Smooth muscle cell (in vitro differentiated cells): ENCODE measurements around the gene DUSP3. TPM values are rescaled to one million over a fixed set of nuclear protein-coding genes. Genes with fewer than 3 reads are reported as not detected.

Experiments used
- DNase-seq: peaks from one replicate; lab custom pipeline; 2025; ENCODE audit not compliant: unreplicated experiment; lab: John Stamatoyannopoulos, UW
- H2AFZ ChIP-seq: fragments of 200-600 bp; sonication (generic); 2 replicates; pipeline ENCODE4 v1.6.0; 2016; ENCODE audit warnings: antibody characterized with exemption, low read depth, mild to moderate bottlenecking
- H3F3A ChIP-seq: fragments of 200-600 bp; sonication (generic); 2 replicates; pipeline ENCODE4 v1.6.0; 2017; ENCODE audit warnings: antibody characterized with exemption, low read depth
- H3K27ac ChIP-seq: fragments of 200-600 bp; sonication (generic); 2 replicates; pipeline ENCODE4 v1.5.1; 2016; ENCODE audit warnings: low read depth, mild to moderate bottlenecking
- H3K27me3 ChIP-seq: fragments of 200-600 bp; sonication (generic); 2 replicates; pipeline ENCODE4 v1.6.1; 2016; ENCODE audit warnings: low read depth, mild to moderate bottlenecking
- H3K36me3 ChIP-seq: fragments of 200-600 bp; sonication (generic); 2 replicates; pipeline ENCODE4 v1.5.1; 2016; ENCODE audit warnings: low read depth
- H3K4me1 ChIP-seq: fragments of 200-600 bp; sonication (generic); 2 replicates; pipeline ENCODE4 v1.5.1; 2016; ENCODE audit warnings: low read depth
- H3K4me2 ChIP-seq: fragments of 200-600 bp; sonication (generic); 2 replicates; pipeline ENCODE4 v1.6.0; 2016; ENCODE audit warnings: mild to moderate bottlenecking
- H3K4me3 ChIP-seq: fragments of 200-600 bp; sonication (generic); 2 replicates; pipeline ENCODE4 v1.5.1; 2016; ENCODE audit warnings: mild to moderate bottlenecking
- H3K79me2 ChIP-seq: fragments of 200-600 bp; sonication (generic); 2 replicates; pipeline ENCODE4 v1.6.0; 2016; ENCODE audit warnings: low read depth, mild to moderate bottlenecking
- H3K9ac ChIP-seq: fragments of 200-600 bp; sonication (generic); 2 replicates; pipeline ENCODE4 v1.6.0; 2016; ENCODE audit warnings: low read depth
- H3K9me3 ChIP-seq: fragments of 200-600 bp; sonication (generic); replicated peaks from 2 replicates; pipeline ENCODE4 v1.5.1; 2016; ENCODE audit warnings: low read depth
- H4K20me1 ChIP-seq: fragments of 200-600 bp; sonication (generic); 2 replicates; pipeline ENCODE4 v1.6.0; 2016; ENCODE audit warnings: low read depth
- CTCF ChIP-seq: fragments of 200-600 bp; sonication (generic); IDR thresholded peaks from 2 replicates; pipeline ENCODE4 v1.5.1; 2017; ENCODE audit warnings: borderline replicate concordance, mild to moderate bottlenecking, antibody characterized with exemption; ENCODE audit not compliant: insufficient read depth, poor library complexity, severe bottlenecking
- WGBS: methylation state at CpG from one replicate; pipeline ENCODE4 v1.1.7; 2016; ENCODE audit warnings: low lambda C conversion rate; 5-methylcytosine and 5-hydroxymethylcytosine counted together
- polyA plus RNA-seq: library from polyadenylated mRNA; unstranded; fragments of >200 nt; fragmentation: Nextera tagmentation; extraction: Ambion mirVana; gene quantifications from 2 replicates; pipeline ENCODE4 v1.2.1, GENCODE V29; 2016
- total RNA-seq: library from RNA; depleted of rRNA; stranded (reverse); fragments of >200 nt; gene quantifications from 2 replicates; pipeline ENCODE4 v1.2.3, GENCODE V29; 2014

DUSP3 gene
- total and polyA plus RNA-seq, 2 experiments from 2014 or later, result 25.6 to 34.4 TPM

GRCh38 chr17:43770957-43771356 is 7.8 kb downstream of the DUSP3 start:
- H3K4me3 ChIP-seq, result no peak overlapping the region
- no peaks in the 10 kb centered on the region for H3K9me3 ChIP-seq
- no peaks in the 10 kb centered on the region for H3K4me1 ChIP-seq
- H3K4me2 ChIP-seq, result no peak overlapping the region
- no peaks in the 10 kb centered on the region for H3K27me3 ChIP-seq
- no peaks in the 10 kb centered on the region for H3K36me3 ChIP-seq
- H3F3A ChIP-seq, result no peaks in the 10 kb centered on the region
- no peak overlapping the region for H3K27ac ChIP-seq
- WGBS, result 97% methylated on average over 2 of the region's 2 CpGs
- H4K20me1 ChIP-seq, result peaks cover 22% of the 10 kb centered on the region
- H3K9ac ChIP-seq, result no peak overlapping the region
- TF ChIP-seq CTCF, result no peak
- DNase-seq, result no peak
- H3K79me2 ChIP-seq, result peaks cover 5% of the 10 kb centered on the region
- no peak overlapping the region for H2AFZ ChIP-seq

- H2AFZ ChIP-seq, result no peak overlapping the region
- H3K27ac ChIP-seq, result no peak overlapping the region
- no peak overlapping the region for H3K4me2 ChIP-seq
- TF ChIP-seq CTCF, result no peak
- H3K4me3 ChIP-seq, result no peak overlapping the region
- 98% methylated on average over 11 of the region's 11 CpGs for WGBS
- H3K9ac ChIP-seq, result no peak overlapping the region
- no peak for DNase-seq
- H3K27me3 ChIP-seq, result no peaks in the 10 kb centered on the region
- H3K4me1 ChIP-seq, result no peaks in the 10 kb centered on the region
- no peaks in the 10 kb centered on the region for H3F3A ChIP-seq
- no peaks in the 10 kb centered on the region for H3K79me2 ChIP-seq
- no peaks in the 10 kb centered on the region for H3K9me3 ChIP-seq
- H4K20me1 ChIP-seq, result peaks cover 17% of the 10 kb centered on the region
- no peaks in the 10 kb centered on the region for H3K36me3 ChIP-seq
Observed at GRCh38 chr17:43769859-43770258, 8.9 kb downstream of the DUSP3 start.

- Histone ChIP-seq H3K4me3 (no peak overlapping the region), H3F3A (no peaks in the 10 kb centered on the region), H4K20me1 (peaks cover 14% of the 10 kb centered on the region), H3K4me2 (no peak overlapping the region), H3K36me3 (no peaks in the 10 kb centered on the region), H3K4me1 (no peaks in the 10 kb centered on the region), H2AFZ (no peak overlapping the region), H3K9ac (no peak overlapping the region), H3K27ac (no peak overlapping the region), H3K27me3 (no peaks in the 10 kb centered on the region), H3K79me2 (no peaks in the 10 kb centered on the region), H3K9me3 (no peaks in the 10 kb centered on the region)
- TF ChIP-seq CTCF, result no peak
- DNase-seq, result no peak
- 97% methylated on average over 16 of the region's 16 CpGs for WGBS
Observed at GRCh38 chr17:43769426-43769825, 9.4 kb downstream of the DUSP3 start.

- Histone ChIP-seq H3K27ac (no peak overlapping the region), H3F3A (no peaks in the 10 kb centered on the region), H3K27me3 (no peaks in the 10 kb centered on the region), H4K20me1 (peaks cover 14% of the 10 kb centered on the region), H3K4me1 (no peaks in the 10 kb centered on the region), H2AFZ (no peak overlapping the region), H3K4me3 (no peak overlapping the region), H3K9ac (no peak overlapping the region), H3K9me3 (no peaks in the 10 kb centered on the region), H3K79me2 (no peaks in the 10 kb centered on the region), H3K4me2 (no peak overlapping the region), H3K36me3 (no peaks in the 10 kb centered on the region)
- no peak for TF ChIP-seq CTCF
- 94% methylated on average over 7 of the region's 7 CpGs for WGBS
- no peak for DNase-seq
Observed at GRCh38 chr17:43768943-43769342, 9.8 kb downstream of the DUSP3 start.
